ENCODE results near the gene UBAC1. TPM values are rescaled to one million over a fixed set of nuclear protein-coding genes. Genes with fewer than 3 reads are reported as not detected.

The UBAC1 gene
- total and polyA plus RNA-seq, 4 donors = 37.8 to 49.5 (median 39.7) TPM

- peaks cover 0 to 15% (median 5%) of the 10 kb centered on the region in 5 donors for H3K4me1 ChIP-seq (ENCODE audit: control insufficient read depth in 5 of 5, insufficient read depth in 5 of 5, low read length in 5 of 5)
- peak overlapping the region in 1 of 2 donors; percentile 71 for H3K27ac ChIP-seq (ENCODE audit: low read depth in 1 of 2, low read length in 1 of 2)
- no peak for ATAC-seq (ENCODE audit: insufficient read depth, low FRiP score)
- no peaks in the 10 kb centered on the region for H3K9me3 ChIP-seq (ENCODE audit: control insufficient read depth in 4 of 4, insufficient read depth in 3 of 4, low read length in 3 of 4)
- DNase-seq = no peak
- no peaks in the 10 kb centered on the region for H3K36me3 ChIP-seq (ENCODE audit: control insufficient read depth in 4 of 4, insufficient read depth in 4 of 4, low read length in 4 of 4)
- WGBS, 2 donors = 78 to 86% methylated on average over 9 of the region's 9 CpGs
- no peak overlapping the region for H3K9ac ChIP-seq (ENCODE audit: insufficient read depth in 1 of 2, low read length in 2 of 2)
- peaks cover 0 to 5% (median 0%) of the 10 kb centered on the region in 3 donors for H3K27me3 ChIP-seq (ENCODE audit: control insufficient read depth in 3 of 3, insufficient read depth in 3 of 3, low read length in 2 of 3)
- H3K4me3 ChIP-seq = no peak overlapping the region
- TF ChIP-seq CTCF (IDR thresholded peaks at IDR 0.05; ENCODE audit: control extremely low read depth, extremely low read depth) = no peak
These were observed 9.1 kb upstream of the UBAC1 start for GRCh38 chr9:135970128-135970815.

GRCh38 chr9:135969064-135969683, 8.0 kb upstream of the UBAC1 start:
- peak overlapping the region in 1 of 2 donors; percentile 72 for H3K27ac ChIP-seq (ENCODE audit: low read depth in 1 of 2, low read length in 1 of 2)
- no peak overlapping the region for H3K9ac ChIP-seq (ENCODE audit: insufficient read depth in 1 of 2, low read length in 2 of 2)
- DNase-seq = no peak
- 30 to 39% methylated on average over 12 of the region's 12 CpGs for WGBS, 2 donors
- H3K4me1 ChIP-seq (ENCODE audit: control insufficient read depth in 5 of 5, insufficient read depth in 5 of 5, low read length in 5 of 5) = peaks cover 0 to 15% (median 5%) of the 10 kb centered on the region in 5 donors
- no peak for TF ChIP-seq CTCF (IDR thresholded peaks at IDR 0.05; ENCODE audit: control extremely low read depth, extremely low read depth)
- H3K9me3 ChIP-seq (ENCODE audit: control insufficient read depth in 4 of 4, insufficient read depth in 3 of 4, low read length in 3 of 4) = no peaks in the 10 kb centered on the region
- peaks cover 0 to 5% (median 0%) of the 10 kb centered on the region in 3 donors for H3K27me3 ChIP-seq (ENCODE audit: control insufficient read depth in 3 of 3, insufficient read depth in 3 of 3, low read length in 2 of 3)
- no peak for ATAC-seq (ENCODE audit: insufficient read depth, low FRiP score)
- H3K4me3 ChIP-seq = no peak overlapping the region
- H3K36me3 ChIP-seq (ENCODE audit: control insufficient read depth in 4 of 4, insufficient read depth in 4 of 4, low read length in 4 of 4) = no peaks in the 10 kb centered on the region

DNA sequence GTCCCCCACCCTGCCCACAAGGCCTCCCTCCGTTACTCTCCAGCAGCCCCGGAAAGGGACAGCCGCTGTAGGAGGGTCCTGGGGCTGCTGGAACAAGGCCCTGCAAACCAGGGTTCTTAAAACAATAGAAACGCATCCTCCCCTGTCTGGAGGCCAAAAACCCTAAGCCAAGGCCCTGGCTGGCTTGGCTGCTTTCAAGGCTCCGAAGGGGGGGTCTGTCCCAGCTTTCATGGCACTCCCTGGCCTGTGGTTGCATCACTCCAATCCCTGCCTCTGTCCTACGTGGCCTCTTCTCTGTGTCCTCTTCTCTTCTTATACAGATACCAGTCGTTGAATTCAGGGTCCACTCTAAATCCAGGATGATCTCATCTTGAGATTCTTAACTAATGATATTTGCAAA, 7.4 kb upstream of the UBAC1 start:
- no peak for DNase-seq
- Histone ChIP-seq H3K27me3 (ENCODE audit: control insufficient read depth in 3 of 3, insufficient read depth in 3 of 3, low read length in 2 of 3) (peaks cover 0 to 5% (median 0%) of the 10 kb centered on the region in 3 donors), H3K4me1 (ENCODE audit: control insufficient read depth in 5 of 5, insufficient read depth in 5 of 5, low read length in 5 of 5) (peaks cover 0 to 13% (median 5%) of the 10 kb centered on the region in 5 donors), H3K4me3 (no peak overlapping the region), H3K9ac (ENCODE audit: insufficient read depth in 1 of 2, low read length in 2 of 2) (no peak overlapping the region), H3K9me3 (ENCODE audit: control insufficient read depth in 4 of 4, insufficient read depth in 3 of 4, low read length in 3 of 4) (no peaks in the 10 kb centered on the region), H3K36me3 (ENCODE audit: control insufficient read depth in 4 of 4, insufficient read depth in 4 of 4, low read length in 4 of 4) (no peaks in the 10 kb centered on the region), H3K27ac (ENCODE audit: low read depth in 1 of 2, low read length in 1 of 2) (peak overlapping the region in 1 of 2 donors; percentile 72)
- ATAC-seq (ENCODE audit: insufficient read depth, low FRiP score) = no peak
- no peak for TF ChIP-seq CTCF (IDR thresholded peaks at IDR 0.05; ENCODE audit: control extremely low read depth, extremely low read depth)
- 43 to 46% methylated on average over 7 of the region's 7 CpGs for WGBS, 2 donors

Measured in lung (tissue), 12 donors.